Neural crest cell (in vitro differentiated cells): ENCODE results near the gene TRIP12. TPM values are rescaled to one million over a fixed set of nuclear protein-coding genes. Genes with fewer than 3 reads are reported as not detected.
A peak's percentile ranks its signal among the peaks of the same experiment; 100 is the strongest.
"Not testable (repeated sequence)": the region's sequence is repeated elsewhere in the genome, so short reads cannot be mapped to it uniquely, and the experiment has no call there.

Experiments used
- DNase-seq: peaks from one replicate; pipeline ENCODE4 v3.0.0; 2021; ENCODE audit warnings: low read depth, mixed read lengths, low spot score
- H3K27ac Mint-ChIP-seq: one replicate; pipeline ENCODE4 v1.8.0; 2021; ENCODE audit warnings: mild to moderate bottlenecking, mixed read lengths; ENCODE audit not compliant: unreplicated experiment
- H3K27me3 Mint-ChIP-seq: 2 replicates; pipeline ENCODE4 v1.8.0; 2021; ENCODE audit warnings: low read depth, mild to moderate bottlenecking, mixed read lengths
- H3K36me3 Mint-ChIP-seq: 2 replicates; pipeline ENCODE4 v1.8.0; 2021; ENCODE audit warnings: low read depth, mild to moderate bottlenecking, mixed read lengths
- H3K4me1 Mint-ChIP-seq: 2 replicates; pipeline ENCODE4 v1.8.0; 2021; ENCODE audit warnings: mixed read lengths
- H3K4me3 Mint-ChIP-seq: one replicate; pipeline ENCODE4 v1.8.0; 2021; ENCODE audit warnings: mild to moderate bottlenecking, mixed read lengths
- H3K9me3 Mint-ChIP-seq: 2 replicates; pipeline ENCODE4 v1.8.0; 2021; ENCODE audit warnings: mixed read lengths
- CTCF ChIP-seq: fragments of 200-600 bp; sonication (generic); conservative IDR thresholded peaks from 2 replicates; pipeline ENCODE4 v1.5.0; 2021; ENCODE audit warnings: antibody characterized with exemption, mild to moderate bottlenecking
- total RNA-seq: library from RNA; stranded (reverse); gene quantifications from 2 replicates; pipeline ENCODE4 v1.2.1, GENCODE V29; 2021

Gene TRIP12
- total RNA-seq, 1 donor from 2014 or later: 222 TPM

DNA sequence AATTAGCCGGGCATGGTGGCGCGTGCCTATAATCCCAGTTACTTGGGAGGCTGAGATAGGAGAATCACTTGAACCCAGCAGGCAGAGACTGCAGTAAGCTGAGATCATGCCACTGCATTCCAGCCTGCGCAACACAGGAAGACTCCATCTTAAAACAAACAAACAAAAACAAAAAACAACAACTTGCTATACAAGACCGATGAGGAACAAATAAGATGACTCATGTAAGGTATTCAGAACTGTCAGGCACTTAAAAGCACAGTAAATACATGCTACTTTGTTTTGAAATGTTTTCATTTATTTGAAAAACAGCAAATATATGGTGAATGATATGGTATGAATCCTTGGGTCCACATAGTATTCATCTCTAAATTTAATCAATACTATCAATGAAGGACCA, 66.7 kb downstream of the TRIP12 start:
- no peak for DNase-seq
- H3K36me3 Mint-ChIP-seq: peaks cover 20% of the 10 kb centered on the region
- no peak overlapping the region for H3K4me3 Mint-ChIP-seq
- no peak for TF ChIP-seq CTCF
- H3K27ac Mint-ChIP-seq: no peak overlapping the region
- H3K27me3 Mint-ChIP-seq: no peaks in the 10 kb centered on the region
- peaks cover 7% of the 10 kb centered on the region for H3K4me1 Mint-ChIP-seq
- peaks cover 6% of the 10 kb centered on the region for H3K9me3 Mint-ChIP-seq

DNA sequence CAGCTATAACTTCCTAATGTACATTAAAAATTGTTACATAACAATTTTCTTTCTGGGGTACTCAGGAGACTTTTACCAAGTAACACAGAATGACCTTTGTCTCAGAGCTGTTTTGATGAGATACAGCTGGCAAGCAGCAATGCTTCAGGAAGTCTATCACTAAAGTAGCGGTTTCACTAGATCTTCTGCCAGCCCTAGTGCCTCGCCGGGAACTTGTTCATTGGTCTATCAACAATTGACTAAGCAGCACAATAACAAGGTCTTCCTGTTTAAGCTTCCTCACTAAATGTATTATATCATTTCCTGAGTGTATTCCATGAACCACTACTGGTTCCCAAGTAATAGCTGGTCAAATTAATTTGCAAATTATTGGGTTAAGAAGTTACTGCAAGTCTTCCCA, 69.2 kb downstream of the TRIP12 start:
- Mint-ChIP-seq H3K36me3 (peaks cover 18% of the 10 kb centered on the region), H3K4me1 (peaks cover 13% of the 10 kb centered on the region), H3K27me3 (no peaks in the 10 kb centered on the region), H3K27ac (no peak overlapping the region), H3K4me3 (no peak overlapping the region), H3K9me3 (peaks cover 6% of the 10 kb centered on the region)
- TF ChIP-seq CTCF: no peak
- DNase-seq: no peak

DNA sequence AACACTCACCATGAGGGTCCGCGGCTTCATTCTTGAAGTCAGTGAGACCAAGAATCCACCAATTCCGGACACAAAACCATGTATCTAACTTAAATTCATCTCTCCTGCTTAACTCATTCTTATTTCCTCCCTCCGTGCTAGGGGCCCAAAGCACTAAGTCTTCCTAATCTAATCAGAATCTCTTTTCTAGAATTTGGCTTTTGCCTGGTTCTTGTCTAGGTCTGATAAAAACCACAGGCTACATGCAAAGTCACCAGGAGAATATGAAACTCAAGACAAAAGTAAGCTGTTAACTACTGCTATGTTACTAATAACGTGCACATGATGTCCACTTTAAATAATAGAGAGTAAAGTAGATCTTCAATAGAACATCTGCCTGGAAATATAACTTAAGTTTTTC, 69.9 kb downstream of the TRIP12 start:
- peaks cover 18% of the 10 kb centered on the region for H3K36me3 Mint-ChIP-seq
- no peaks in the 10 kb centered on the region for H3K27me3 Mint-ChIP-seq
- TF ChIP-seq CTCF: no peak
- no peak overlapping the region for H3K27ac Mint-ChIP-seq
- peaks cover 6% of the 10 kb centered on the region for H3K9me3 Mint-ChIP-seq
- no peak overlapping the region for H3K4me3 Mint-ChIP-seq
- no peak for DNase-seq
- peaks cover 13% of the 10 kb centered on the region for H3K4me1 Mint-ChIP-seq

DNA sequence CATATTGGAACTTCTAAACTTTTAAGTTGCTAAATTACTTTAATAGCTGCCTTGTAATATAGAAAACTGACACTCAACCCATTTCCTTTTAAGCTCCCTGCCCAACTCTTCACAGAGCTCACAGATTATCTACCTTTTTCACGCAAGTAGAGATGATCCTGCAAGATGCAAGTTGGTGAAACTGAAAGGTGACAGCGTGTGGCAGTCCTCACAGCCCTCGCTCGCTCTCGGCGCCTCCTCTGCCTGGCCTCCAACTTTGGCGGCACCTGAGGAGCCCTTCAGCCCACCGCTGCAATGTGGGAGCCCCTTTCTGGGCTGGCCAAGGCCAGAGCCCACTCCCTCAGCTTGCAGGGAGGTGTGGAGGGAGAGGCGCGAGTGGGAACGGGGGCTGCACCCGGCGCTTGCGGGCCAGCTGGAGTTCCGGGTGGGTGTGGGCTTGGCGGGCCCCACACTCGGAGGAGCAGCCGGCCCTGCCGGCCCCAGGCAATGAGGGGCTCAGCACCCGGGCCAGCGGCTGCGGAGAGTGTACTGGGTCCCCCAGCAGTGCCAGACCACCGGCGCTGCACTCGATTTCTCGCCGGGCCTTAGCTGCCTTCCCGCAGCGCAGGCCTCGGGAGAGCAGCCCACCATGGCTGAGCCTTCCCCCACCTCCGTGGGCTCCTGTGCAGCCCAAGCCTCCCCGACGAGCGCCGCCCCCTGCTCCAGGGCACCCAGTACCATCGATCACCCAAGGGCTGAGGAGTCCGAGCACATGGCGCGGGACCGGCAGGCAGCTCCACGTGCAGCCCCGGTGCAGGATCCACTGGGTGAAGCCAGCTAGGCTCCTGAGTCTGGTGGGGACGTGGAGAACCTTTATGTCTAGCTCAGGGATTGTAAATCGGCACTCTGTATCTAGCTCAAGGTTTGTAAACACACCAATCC, 71.2 kb downstream of the TRIP12 start:
- DNase-seq, H3K27me3 Mint-ChIP-seq, H3K9me3 Mint-ChIP-seq, H3K4me3 Mint-ChIP-seq, H3K27ac Mint-ChIP-seq: not testable (repeated sequence)
- peaks cover 13% of the 10 kb centered on the region for H3K4me1 Mint-ChIP-seq
- H3K36me3 Mint-ChIP-seq: peaks cover 18% of the 10 kb centered on the region

DNA sequence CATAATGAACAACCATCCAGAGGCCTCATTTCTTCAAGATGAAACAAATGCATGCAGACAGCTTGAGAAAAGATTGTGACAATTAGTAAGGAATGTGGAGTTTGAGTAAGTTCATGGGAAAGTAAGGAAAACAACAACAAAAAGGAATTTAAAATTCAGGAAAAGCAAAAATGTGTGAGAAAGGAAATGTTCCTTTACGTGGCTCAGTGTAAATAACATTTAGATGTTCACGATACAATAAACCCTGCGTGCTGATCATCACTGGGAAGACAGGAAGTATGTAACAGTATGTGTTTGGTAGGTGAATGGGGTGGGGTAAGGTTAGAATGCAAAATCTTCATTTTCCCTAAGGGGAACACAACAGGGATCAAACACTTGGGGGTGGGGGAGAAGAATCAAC, 72.7 kb downstream of the TRIP12 start:
- Mint-ChIP-seq H3K36me3 (peaks cover 18% of the 10 kb centered on the region), H3K27ac (peak overlapping the region; percentile 17), H3K4me1 (peaks cover 13% of the 10 kb centered on the region), H3K9me3 (peaks cover 6% of the 10 kb centered on the region), H3K27me3 (no peaks in the 10 kb centered on the region), H3K4me3 (no peak overlapping the region)
- no peak for DNase-seq
- no peak for TF ChIP-seq CTCF

GRCh38 chr2:229843613-229844012, 78.2 kb downstream of the TRIP12 start:
- Mint-ChIP-seq H3K36me3 (peaks cover 8% of the 10 kb centered on the region), H3K9me3 (no peaks in the 10 kb centered on the region), H3K27me3 (no peaks in the 10 kb centered on the region), H3K27ac (no peak overlapping the region), H3K4me1 (no peaks in the 10 kb centered on the region), H3K4me3 (no peak overlapping the region)
- DNase-seq: no peak
- TF ChIP-seq CTCF: no peak
